ENCODE measurements around the gene FZR1. TPM values are rescaled to one million over a fixed set of nuclear protein-coding genes. Genes with fewer than 3 reads are reported as not detected.

The FZR1 gene
- total RNA-seq, 1 donor from 2014 or later = 16.4 TPM

GRCh38 chr19:3518255-3518654 lies 12.1 kb downstream of the FZR1 start:
- H3K9me3 Mint-ChIP-seq = no peaks in the 10 kb centered on the region
- Histone ChIP-seq H3K9ac (no peak overlapping the region), H2AFZ (replicated peaks) (no peak overlapping the region), H3F3A (ENCODE audit: low read depth) (no peaks in the 10 kb centered on the region), H3K27ac (no peak overlapping the region), H3K79me2 (ENCODE audit: low read depth) (peaks cover 81% of the 10 kb centered on the region), H3K27me3 (no peaks in the 10 kb centered on the region), H3K36me3 (no peaks in the 10 kb centered on the region), H3K4me2 (no peak overlapping the region), H3K4me1 (peaks cover 4% of the 10 kb centered on the region), H4K20me1 (ENCODE audit: low read depth) (peaks cover 100% of the 10 kb centered on the region), H3K4me3 (no peak overlapping the region), H3K9me3 (ENCODE audit: low read depth) (no peaks in the 10 kb centered on the region)
- H3K4me1 Mint-ChIP-seq = peaks cover 13% of the 10 kb centered on the region
- no peak for TF ChIP-seq EZH2phosphoT487 (IDR thresholded peaks at IDR 0.05)
- no peak for TF ChIP-seq EZH2 (IDR thresholded peaks at IDR 0.05)
- no peak for TF ChIP-seq CTCF (IDR thresholded peaks at IDR 0.05)
- H3K4me3 Mint-ChIP-seq = no peak overlapping the region
- H3K27ac Mint-ChIP-seq = no peak overlapping the region
- no peaks in the 10 kb centered on the region for H3K27me3 Mint-ChIP-seq (ENCODE audit: insufficient read depth, low read depth)
- DNase-seq (ENCODE audit: low spot score) = no peak
- peaks cover 6% of the 10 kb centered on the region for H3K36me3 Mint-ChIP-seq

- no peak for TF ChIP-seq CTCF (IDR thresholded peaks at IDR 0.05)
- TF ChIP-seq EZH2phosphoT487 (IDR thresholded peaks at IDR 0.05) = no peak
- TF ChIP-seq EZH2 (IDR thresholded peaks at IDR 0.05) = no peak
- no peak for DNase-seq (ENCODE audit: low spot score)
- Mint-ChIP-seq H3K9me3 (no peaks in the 10 kb centered on the region), H3K4me1 (peaks cover 12% of the 10 kb centered on the region), H3K36me3 (peaks cover 6% of the 10 kb centered on the region), H3K4me3 (no peak overlapping the region), H3K27ac (no peak overlapping the region), H3K27me3 (ENCODE audit: insufficient read depth, low read depth) (no peaks in the 10 kb centered on the region)
- Histone ChIP-seq H3K27me3 (no peaks in the 10 kb centered on the region), H3K79me2 (ENCODE audit: low read depth) (peaks cover 77% of the 10 kb centered on the region), H3F3A (ENCODE audit: low read depth) (no peaks in the 10 kb centered on the region), H3K4me2 (no peak overlapping the region), H4K20me1 (ENCODE audit: low read depth) (peaks cover 100% of the 10 kb centered on the region), H2AFZ (replicated peaks) (no peak overlapping the region), H3K27ac (no peak overlapping the region), H3K36me3 (no peaks in the 10 kb centered on the region), H3K4me1 (peaks cover 4% of the 10 kb centered on the region), H3K9me3 (ENCODE audit: low read depth) (no peaks in the 10 kb centered on the region), H3K4me3 (no peak overlapping the region), H3K9ac (no peak overlapping the region)
Observed at GRCh38 chr19:3518659-3519058, 12.5 kb downstream of the FZR1 start.

GRCh38 chr19:3519126-3519525 lies 13.0 kb downstream of the FZR1 start:
- H3K36me3 ChIP-seq = no peaks in the 10 kb centered on the region
- Mint-ChIP-seq H3K9me3 (no peaks in the 10 kb centered on the region), H3K4me1 (peaks cover 11% of the 10 kb centered on the region), H3K27me3 (ENCODE audit: insufficient read depth, low read depth) (no peaks in the 10 kb centered on the region), H3K27ac (no peak overlapping the region), H3K36me3 (peaks cover 6% of the 10 kb centered on the region), H3K4me3 (no peak overlapping the region)
- no peak overlapping the region for H2AFZ ChIP-seq (replicated peaks)
- H3K9me3 ChIP-seq (ENCODE audit: low read depth) = no peaks in the 10 kb centered on the region
- H3K4me2 ChIP-seq = no peak overlapping the region
- no peak for DNase-seq (ENCODE audit: low spot score)
- TF ChIP-seq EZH2 (IDR thresholded peaks at IDR 0.05) (no peak), EZH2phosphoT487 (IDR thresholded peaks at IDR 0.05) (no peak)
- no peaks in the 10 kb centered on the region for H3F3A ChIP-seq (ENCODE audit: low read depth)
- H3K79me2 ChIP-seq (ENCODE audit: low read depth) = peaks cover 72% of the 10 kb centered on the region
- no peak overlapping the region for H3K4me3 ChIP-seq
- H3K9ac ChIP-seq = no peak overlapping the region
- H3K4me1 ChIP-seq = peaks cover 4% of the 10 kb centered on the region
- H3K27me3 ChIP-seq = no peaks in the 10 kb centered on the region
- H3K27ac ChIP-seq = no peak overlapping the region
- peaks cover 100% of the 10 kb centered on the region for H4K20me1 ChIP-seq (ENCODE audit: low read depth)

GRCh38 chr19:3520166-3521103 lies 14.3 kb downstream of the FZR1 start:
- Histone ChIP-seq H2AFZ (replicated peaks) (no peak overlapping the region), H3K27ac (no peak overlapping the region), H3K9me3 (ENCODE audit: low read depth) (no peaks in the 10 kb centered on the region), H3K4me2 (no peak overlapping the region), H4K20me1 (ENCODE audit: low read depth) (peaks cover 98% of the 10 kb centered on the region), H3F3A (ENCODE audit: low read depth) (no peaks in the 10 kb centered on the region), H3K36me3 (no peaks in the 10 kb centered on the region), H3K79me2 (ENCODE audit: low read depth) (peaks cover 59% of the 10 kb centered on the region), H3K4me3 (no peak overlapping the region), H3K9ac (no peak overlapping the region), H3K27me3 (no peaks in the 10 kb centered on the region), H3K4me1 (peaks cover 4% of the 10 kb centered on the region)
- Mint-ChIP-seq H3K9me3 (no peaks in the 10 kb centered on the region), H3K27me3 (ENCODE audit: insufficient read depth, low read depth) (no peaks in the 10 kb centered on the region), H3K4me3 (no peak overlapping the region), H3K4me1 (peaks cover 6% of the 10 kb centered on the region), H3K27ac (no peak overlapping the region), H3K36me3 (peaks cover 9% of the 10 kb centered on the region)
- no peak for DNase-seq (ENCODE audit: low spot score)
- TF ChIP-seq CTCF (IDR thresholded peaks at IDR 0.05) = no peak
